Measurements from ENCODE around the gene PALM3. TPM values are rescaled to one million over a fixed set of nuclear protein-coding genes. Genes with fewer than 3 reads are reported as not detected.

PALM3 gene
- total and polyA plus RNA-seq, 2 donors (not counting 3 experiments of a cell fraction or from before 2014, with no cell fraction given) = 0.08 to 0.31 TPM

DNA sequence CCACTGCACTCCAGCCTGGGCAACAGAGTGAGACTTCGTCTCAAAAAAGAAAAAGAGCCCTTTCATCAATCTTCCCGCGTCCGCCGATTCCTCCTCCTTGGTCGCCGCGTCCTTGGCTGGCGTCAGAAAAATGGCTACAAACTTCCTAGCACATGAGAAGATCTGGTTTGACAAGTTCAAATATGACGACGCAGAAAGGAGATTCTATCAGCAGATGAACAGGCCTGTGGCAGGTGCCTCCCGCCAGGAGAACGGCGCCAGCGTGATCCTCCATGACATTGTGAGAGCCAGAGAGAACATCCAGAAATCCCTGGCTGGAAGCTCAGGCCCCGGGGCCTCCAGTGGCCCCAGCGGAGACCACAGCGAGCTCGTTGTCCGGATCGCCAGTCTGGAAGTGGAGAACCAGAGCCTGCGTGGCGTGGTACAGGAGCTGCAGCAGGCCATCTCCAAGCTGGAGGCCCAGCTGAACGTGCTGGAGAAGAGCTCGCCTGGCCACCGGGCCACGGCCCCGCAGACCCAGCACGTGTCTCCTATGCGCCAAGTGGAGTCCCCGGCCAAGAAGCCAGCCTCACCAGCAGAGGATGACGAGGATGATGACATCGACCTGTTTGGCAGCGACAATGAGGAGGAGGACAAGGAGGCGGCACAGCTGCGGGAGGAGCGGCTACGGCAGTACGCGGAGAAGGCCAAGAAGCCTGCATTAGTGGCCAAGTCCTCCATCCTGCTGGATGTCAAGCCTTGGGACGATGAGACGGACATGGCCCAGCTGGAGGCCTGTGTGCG lies 8.6 kb upstream of the PALM3 start:
- no peaks in the 10 kb centered on the region for H3K36me3 ChIP-seq (ENCODE audit: control insufficient read depth in 2 of 2, extremely low read depth in 1 of 2, insufficient read depth in 2 of 2, low read length in 2 of 2)
- peaks cover 26% of the 10 kb centered on the region for H3K4me1 ChIP-seq (ENCODE audit: control insufficient read depth, extremely low read depth, insufficient read depth, low read length)
- intact Hi-C loops (cut with micrococcal nuclease) = loop anchor here (5.0 kb wide), 1 partner anchor 283 kb away; no protein-coding TSS in a partner anchor
- CTCF ChIA-PET = interaction anchor here (1.0 to 6.6 kb wide), 12 partner anchors 11 to 198 kb away, joined by 3 to 74 read pairs (median 14); partner anchors contain the start of genes IL27RA and NANOS3
- POLR2A ChIA-PET = interaction anchor here (0.6 kb wide), 1 partner anchor 142 kb away, joined by 5 read pairs; no protein-coding TSS in a partner anchor
- BruUV-seq (replicated peaks) = no TSS peak
- no peaks in the 10 kb centered on the region for H3K27me3 ChIP-seq (ENCODE audit: control insufficient read depth in 2 of 2, insufficient read depth in 2 of 2, low read length in 2 of 2)
- no peak overlapping the region for H3K9ac ChIP-seq (replicated peaks; ENCODE audit: extremely low read depth, insufficient read depth, low read length)
- TF ChIP-seq POLR2A (IDR thresholded peaks at IDR 0.05; ENCODE audit: low read depth, low read length) (no peak), JUN (IDR thresholded peaks at IDR 0.05; ENCODE audit: borderline replicate concordance, insufficient read depth, insufficient read length, low read depth) (no peak), GATA2 (IDR thresholded peaks at IDR 0.05; ENCODE audit: insufficient read depth, insufficient read length, low read depth, low read length) (no peak), FOS (IDR thresholded peaks at IDR 0.05; ENCODE audit: borderline replicate concordance, insufficient read depth, low read length) (no peak), EZH2 (IDR thresholded peaks at IDR 0.05; ENCODE audit: borderline replicate concordance, low read depth, low read length, severe bottlenecking) (no peak)
- no peaks in the 10 kb centered on the region for H3K79me2 ChIP-seq (ENCODE audit: control insufficient read depth, insufficient read depth, low read length)
- no peak overlapping the region for H2AFZ ChIP-seq (ENCODE audit: low read depth, low read length)
- no peaks in the 10 kb centered on the region for H4K20me1 ChIP-seq (replicated peaks; ENCODE audit: control insufficient read depth, extremely low read depth, insufficient read depth, low read length)
- H3K9me1 ChIP-seq (replicated peaks; ENCODE audit: control insufficient read depth, extremely low read depth, insufficient read depth, low read length) = no peaks in the 10 kb centered on the region
- no peak for DNase-seq (ENCODE audit: low read depth, low spot score)
- H3K9me3 ChIP-seq (replicated peaks; ENCODE audit: control insufficient read depth, insufficient read depth, low read length) = no peaks in the 10 kb centered on the region
- H3K27ac ChIP-seq (ENCODE audit: insufficient read depth, low read depth, low read length) = no peak overlapping the region
- dilution Hi-C loops (cut with MboI; ENCODE audit: extremely low pct_ligation_motif_present, low sequenced_read_pairs) = no loop called here
- no peak overlapping the region for H3K4me2 ChIP-seq (ENCODE audit: insufficient read depth, low read length)
- H3K4me3 ChIP-seq (replicated peaks in 1 of 3; ENCODE audit: insufficient read depth in 1 of 3, low read depth in 1 of 3, low read length in 3 of 3) = no peak overlapping the region
- FAIRE-seq = no peak

DNA sequence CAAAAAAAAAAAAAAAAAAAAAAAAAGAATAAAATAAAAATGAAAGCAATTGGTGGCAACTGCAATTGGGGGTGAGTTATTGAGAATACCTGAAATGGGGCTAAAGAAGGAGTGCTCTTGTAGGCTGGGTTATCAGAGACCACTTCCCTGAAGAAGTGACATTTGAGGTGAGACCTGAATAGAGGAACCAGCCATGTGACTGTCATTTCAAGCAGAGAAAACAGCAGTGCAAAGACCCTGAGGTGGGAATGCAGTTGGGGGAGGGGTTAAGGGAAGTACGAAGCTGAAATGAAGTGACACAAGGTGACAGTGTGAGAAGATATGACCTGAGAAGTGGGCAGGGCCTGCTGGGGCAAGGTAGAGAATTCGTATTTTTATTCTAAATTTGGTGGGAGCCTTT lies 4.3 kb upstream of the PALM3 start:
- dilution Hi-C loops (cut with MboI; ENCODE audit: extremely low pct_ligation_motif_present, low sequenced_read_pairs) = no loop called here
- FAIRE-seq (no peak), DNase-seq (ENCODE audit: low read depth, low spot score) (no peak)
- Histone ChIP-seq H3K9me3 (replicated peaks; ENCODE audit: control insufficient read depth, insufficient read depth, low read length) (no peaks in the 10 kb centered on the region), H3K4me2 (ENCODE audit: insufficient read depth, low read length) (no peak overlapping the region), H2AFZ (ENCODE audit: low read depth, low read length) (no peak overlapping the region), H3K4me3 (replicated peaks in 1 of 3; ENCODE audit: insufficient read depth in 1 of 3, low read depth in 1 of 3, low read length in 3 of 3) (no peak overlapping the region), H3K9me1 (replicated peaks; ENCODE audit: control insufficient read depth, extremely low read depth, insufficient read depth, low read length) (no peaks in the 10 kb centered on the region), H3K79me2 (ENCODE audit: control insufficient read depth, insufficient read depth, low read length) (no peaks in the 10 kb centered on the region), H3K36me3 (ENCODE audit: control insufficient read depth in 2 of 2, extremely low read depth in 1 of 2, insufficient read depth in 2 of 2, low read length in 2 of 2) (no peaks in the 10 kb centered on the region), H3K27me3 (ENCODE audit: control insufficient read depth in 2 of 2, insufficient read depth in 2 of 2, low read length in 2 of 2) (no peaks in the 10 kb centered on the region), H3K4me1 (ENCODE audit: control insufficient read depth, extremely low read depth, insufficient read depth, low read length) (no peaks in the 10 kb centered on the region), H3K27ac (ENCODE audit: insufficient read depth, low read depth, low read length) (no peak overlapping the region), H4K20me1 (replicated peaks; ENCODE audit: control insufficient read depth, extremely low read depth, insufficient read depth, low read length) (no peaks in the 10 kb centered on the region), H3K9ac (replicated peaks; ENCODE audit: extremely low read depth, insufficient read depth, low read length) (no peak overlapping the region)
- intact Hi-C loops (cut with micrococcal nuclease) = no loop called here
- ChIA-PET POLR2A (no interaction called here), CTCF (interaction anchor here (1.1 kb wide), 1 partner anchor 13 kb away, joined by 7 read pairs; no protein-coding TSS in a partner anchor)
- TF ChIP-seq, protein P1, sequence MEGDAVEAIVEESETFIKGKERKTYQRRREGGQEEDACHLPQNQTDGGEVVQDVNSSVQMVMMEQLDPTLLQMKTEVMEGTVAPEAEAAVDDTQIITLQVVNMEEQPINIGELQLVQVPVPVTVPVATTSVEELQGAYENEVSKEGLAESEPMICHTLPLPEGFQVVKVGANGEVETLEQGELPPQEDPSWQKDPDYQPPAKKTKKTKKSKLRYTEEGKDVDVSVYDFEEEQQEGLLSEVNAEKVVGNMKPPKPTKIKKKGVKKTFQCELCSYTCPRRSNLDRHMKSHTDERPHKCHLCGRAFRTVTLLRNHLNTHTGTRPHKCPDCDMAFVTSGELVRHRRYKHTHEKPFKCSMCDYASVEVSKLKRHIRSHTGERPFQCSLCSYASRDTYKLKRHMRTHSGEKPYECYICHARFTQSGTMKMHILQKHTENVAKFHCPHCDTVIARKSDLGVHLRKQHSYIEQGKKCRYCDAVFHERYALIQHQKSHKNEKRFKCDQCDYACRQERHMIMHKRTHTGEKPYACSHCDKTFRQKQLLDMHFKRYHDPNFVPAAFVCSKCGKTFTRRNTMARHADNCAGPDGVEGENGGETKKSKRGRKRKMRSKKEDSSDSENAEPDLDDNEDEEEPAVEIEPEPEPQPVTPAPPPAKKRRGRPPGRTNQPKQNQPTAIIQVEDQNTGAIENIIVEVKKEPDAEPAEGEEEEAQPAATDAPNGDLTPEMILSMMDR (IDR thresholded peaks at IDR 0.05; ENCODE audit: extremely low read depth in 1 of 2, insufficient read depth in 1 of 2, low read depth in 1 of 2, low read length in 2 of 2) = no peak
- TF ChIP-seq JUN (IDR thresholded peaks at IDR 0.05; ENCODE audit: borderline replicate concordance, insufficient read depth, insufficient read length, low read depth) = no peak
- TF ChIP-seq POLR2A (IDR thresholded peaks at IDR 0.05; ENCODE audit: low read depth, low read length) = no peak
- BruUV-seq (replicated peaks) = no TSS peak

Measured in endothelial cell of umbilical vein (primary cell).